IMR-90 (cell line): Measurements from ENCODE around the gene KDM2B. TPM values are rescaled to one million over a fixed set of nuclear protein-coding genes. Genes with fewer than 3 reads are reported as not detected.

ENCODE experiments used
- ATAC-seq: fragments of 200-7000 bp; cut with Tn5 transposase; 2 replicates; pipeline ENCODE4 v1.9.1; 2020; ENCODE audit warnings: low read depth, mild to moderate bottlenecking, moderate library complexity
- BruUV-seq: library from RNA; stranded (reverse); fragments of 400-500 nt; replicated peaks from 2 replicates; lab custom pipeline; 2021; lab: Mats Ljungman, UMichigan
- CTCF ChIA-PET: fragments of 300-600 bp; formaldehyde crosslinking; extraction: SDS; loops from one replicate; lab custom pipeline; 2021; ENCODE audit warnings: antibody characterized with exemption; lab: Yijun Ruan, JAX
- POLR2A ChIA-PET: fragments of 300-600 bp; sonication (Branson Sonifier 250); formaldehyde crosslinking; loops from one replicate; lab custom pipeline; 2022; ENCODE audit warnings: antibody characterized with exemption; ENCODE audit not compliant: unreplicated experiment; lab: Charles Lee
- DNase-seq: peaks from one replicate; pipeline ENCODE4 v3.0.0; 2013
- H2AFZ ChIP-seq: replicated peaks from 2 replicates; pipeline ENCODE3; 2013; ENCODE audit warnings: low read length, mild to moderate bottlenecking; ENCODE audit not compliant: poor library complexity
- H2AK5ac ChIP-seq: 2 replicates; pipeline ENCODE4 v1.6.1; 2013; ENCODE audit warnings: low read depth, low read length, inconsistent platforms
- H2AK9ac ChIP-seq: replicated peaks from 2 replicates; pipeline ENCODE3; 2013; ENCODE audit warnings: mild to moderate bottlenecking, low read depth, low read length, moderate library complexity; ENCODE audit not compliant: poor library complexity
- H2BK120ac ChIP-seq: 2 replicates; pipeline ENCODE4 v1.6.1; 2013; ENCODE audit warnings: low read depth, low read length, inconsistent platforms
- H2BK15ac ChIP-seq: 3 replicates; pipeline ENCODE4 v1.6.1; 2013; ENCODE audit warnings: low read depth, low read length, inconsistent platforms
- H2BK20ac ChIP-seq: 2 replicates; pipeline ENCODE4 v1.6.1; 2013; ENCODE audit warnings: low read depth, mild to moderate bottlenecking, inconsistent platforms, low read length, moderate library complexity
- H2BK5ac ChIP-seq: 2 replicates; pipeline ENCODE4 v1.6.1; 2013; ENCODE audit warnings: mild to moderate bottlenecking, low read depth, low read length, inconsistent platforms; ENCODE audit not compliant: poor library complexity, severe bottlenecking
- H3K14ac ChIP-seq: replicated peaks from 2 replicates; pipeline ENCODE4 v1.6.1; 2013; ENCODE audit warnings: low read depth, low read length, inconsistent platforms
- H3K18ac ChIP-seq: 2 replicates; pipeline ENCODE4 v1.6.1; 2013; ENCODE audit warnings: low read depth, low read length, control low read depth
- H3K23ac ChIP-seq: 2 replicates; pipeline ENCODE4 v1.6.1; 2013; ENCODE audit warnings: low read depth, low read length, inconsistent platforms
- H3K27ac ChIP-seq: 2 replicates; pipeline ENCODE4 v1.5.1; 2013; ENCODE audit warnings: mild to moderate bottlenecking, control low read depth, low read length; ENCODE audit not compliant: insufficient read depth
- H3K27me3 ChIP-seq: 2 replicates; pipeline ENCODE4 v1.6.1; 2013; ENCODE audit warnings: low read length; ENCODE audit not compliant: control insufficient read depth, insufficient read depth
- H3K36me3 ChIP-seq: 2 replicates; pipeline ENCODE4 v1.6.1; 2013; ENCODE audit warnings: low read length, mixed read lengths; ENCODE audit not compliant: control insufficient read depth, insufficient read depth
- H3K4ac ChIP-seq: 2 replicates; pipeline ENCODE4 v1.6.1; 2013; ENCODE audit warnings: low read depth, low read length, inconsistent platforms
- H3K4me1 ChIP-seq: 2 replicates; pipeline ENCODE4 v1.6.1; 2013; ENCODE audit warnings: low read length, mixed read lengths; ENCODE audit not compliant: control insufficient read depth, insufficient read depth
- H3K4me2 ChIP-seq: 2 replicates; pipeline ENCODE4 v1.6.1; 2013; ENCODE audit warnings: low read depth, mild to moderate bottlenecking, control low read depth, low read length, moderate library complexity
- H3K4me3 ChIP-seq: 2 replicates; pipeline ENCODE4 v1.5.1; 2013; ENCODE audit warnings: low read depth, mild to moderate bottlenecking, control low read depth, low read length, moderate library complexity; ENCODE audit not compliant: insufficient read depth
- H3K56ac ChIP-seq: 2 replicates; pipeline ENCODE4 v1.6.1; 2013; ENCODE audit warnings: low read length, inconsistent platforms; ENCODE audit not compliant: insufficient read depth; ENCODE audit errors: extremely low read depth
- H3K79me1 ChIP-seq, 2 experiments: 2 replicates each; pipeline ENCODE4 v1.6.1; 2013; ENCODE audit warnings: low read length in 2 of 2, inconsistent platforms in 1 of 2, low read depth in 1 of 2
- H3K9ac ChIP-seq: 2 replicates; pipeline ENCODE4 v1.6.1; 2013; ENCODE audit warnings: low read depth, low read length, control low read depth
- H3K9me1 ChIP-seq: 2 replicates; pipeline ENCODE4 v1.6.1; 2013; ENCODE audit warnings: low read length, inconsistent platforms; ENCODE audit not compliant: insufficient read depth
- H3K9me3 ChIP-seq: 2 replicates; pipeline ENCODE4 v1.6.1; 2013; ENCODE audit warnings: low read length; ENCODE audit not compliant: control insufficient read depth, insufficient read depth
- H4K20me1 ChIP-seq: 2 replicates; pipeline ENCODE4 v1.6.1; 2013; ENCODE audit warnings: low read length, inconsistent platforms; ENCODE audit not compliant: insufficient read depth
- H4K5ac ChIP-seq: 2 replicates; pipeline ENCODE4 v1.6.1; 2013; ENCODE audit warnings: mild to moderate bottlenecking, low read depth, low read length, control low read depth
- H4K8ac ChIP-seq, 2 experiments: 2 replicates each; pipeline ENCODE4 v1.6.1; 2013; ENCODE audit warnings: low read depth in 2 of 2, low read length in 2 of 2, control low read depth in 1 of 2, inconsistent platforms in 1 of 2
- H4K91ac ChIP-seq: 2 replicates; pipeline ENCODE4 v1.6.1; 2013; ENCODE audit warnings: low read depth, low read length, inconsistent platforms; ENCODE audit not compliant: insufficient read depth
- BHLHE40 ChIP-seq: fragments of 150-350 bp; IDR thresholded peaks from 2 replicates; pipeline ENCODE4 v1.6.1; 2016; ENCODE audit warnings: mild to moderate bottlenecking, low read depth, low read length
- CEBPB ChIP-seq: IDR thresholded peaks from 2 replicates; pipeline ENCODE4 v1.6.1; 2012; ENCODE audit warnings: low read depth, low read length, improper control_type of control experiment
- CHD1 ChIP-seq: IDR thresholded peaks from 2 replicates; pipeline ENCODE4 v1.6.1; 2012; ENCODE audit warnings: low read depth, low read length, improper control_type of control experiment
- MAFK ChIP-seq: IDR thresholded peaks from 2 replicates; pipeline ENCODE4 v1.6.1; 2012; ENCODE audit warnings: low read depth, low read length, improper control_type of control experiment
- MAZ ChIP-seq: IDR thresholded peaks from 2 replicates; pipeline ENCODE4 v1.6.1; 2012; ENCODE audit warnings: low read depth, mild to moderate bottlenecking, low read length, improper control_type of control experiment, moderate library complexity, borderline replicate concordance
- POLR2A ChIP-seq: IDR thresholded peaks from 2 replicates; pipeline ENCODE4 v1.6.1; 2012; ENCODE audit warnings: mild to moderate bottlenecking, low read depth, low read length
- RAD21 ChIP-seq: IDR thresholded peaks from 2 replicates; pipeline ENCODE4 v1.6.1; 2012; ENCODE audit warnings: low read length, improper control_type of control experiment
- RCOR1 ChIP-seq: IDR thresholded peaks from 2 replicates; pipeline ENCODE4 v1.6.1; 2012; ENCODE audit warnings: mild to moderate bottlenecking, low read length, improper control_type of control experiment; ENCODE audit not compliant: insufficient replicate concordance
- RFX5 ChIP-seq: IDR thresholded peaks from 2 replicates; pipeline ENCODE4 v1.8.0; 2012; ENCODE audit warnings: low read depth, mild to moderate bottlenecking, low read length, moderate library complexity
- SMC3 ChIP-seq: fragments of 150-350 bp; IDR thresholded peaks from 2 replicates; pipeline ENCODE4 v1.6.1; 2016; ENCODE audit warnings: low read depth, mild to moderate bottlenecking, antibody characterized with exemption, low read length, moderate library complexity
- WGBS, 2 experiments: methylation state at CpG; one replicate each; pipeline versions ENCODE4 v1.1.5 to v1.1.7; 2013; ENCODE audit warnings: missing lambda C conversion rate in 2 of 2; ENCODE audit not compliant: insufficient read length in 1 of 2; ENCODE audit errors: extremely low coverage in 2 of 2; 5-methylcytosine and 5-hydroxymethylcytosine counted together
- dilution Hi-C: fragments of 300-500 bp; cut with HindIII; formaldehyde crosslinking; loops from one replicate; pipeline ENCODE4 v1.14.3; 2018; ENCODE audit warnings: low sequenced_read_pairs; ENCODE audit not compliant: unreplicated experiment
- in situ Hi-C: fragments of 300-500 bp; cut with MboI; formaldehyde crosslinking; loops from 3 replicates; pipeline ENCODE4 v1.14.3; 2019; ENCODE audit warnings: low sequenced_read_pairs, inconsistent platforms, mixed read lengths
- intact Hi-C: fragments of 100-400 bp; cut with micrococcal nuclease; formaldehyde crosslinking; loops from 2 replicates; pipeline ENCODE4 v1.10.0; 2022
- polyA plus RNA-seq, 3 experiments: library from polyadenylated mRNA; depleted of rRNA; stranded (reverse); fragments of >200 nt; gene quantifications; 2 replicates each; pipeline ENCODE4 v1.2.3, GENCODE V29; 2012; ENCODE audit warnings: low replicate concordance in 1 of 3
- total RNA-seq: library from RNA; depleted of rRNA; stranded (reverse); fragments of >200 nt; gene quantifications from 2 replicates; pipeline ENCODE4 v1.2.3, GENCODE V29; 2012
- TF ChIP-seq, protein P1 (sequence below): conservative IDR thresholded peaks from 2 replicates; pipeline ENCODE4 v1.5.1; 2012; ENCODE audit warnings: mild to moderate bottlenecking, low read depth, low read length, improper control_type of control experiment
- TF ChIP-seq, protein P2 (sequence below): fragments of 150-350 bp; IDR thresholded peaks from 2 replicates; pipeline ENCODE4 v1.6.1; 2017; ENCODE audit warnings: mild to moderate bottlenecking, antibody characterized with exemption, low read length, low read depth
- TF ChIP-seq, protein P3 (sequence below): fragments of 150-350 bp; IDR thresholded peaks from 2 replicates; pipeline ENCODE4 v1.6.1; 2016; ENCODE audit warnings: low read depth, mild to moderate bottlenecking, low read length, moderate library complexity, borderline replicate concordance

KDM2B gene
- total and polyA plus RNA-seq, 2 of the 4 experiments (the other 2 are of a cell fraction), result 22.6 to 24.2 TPM

DNA sequence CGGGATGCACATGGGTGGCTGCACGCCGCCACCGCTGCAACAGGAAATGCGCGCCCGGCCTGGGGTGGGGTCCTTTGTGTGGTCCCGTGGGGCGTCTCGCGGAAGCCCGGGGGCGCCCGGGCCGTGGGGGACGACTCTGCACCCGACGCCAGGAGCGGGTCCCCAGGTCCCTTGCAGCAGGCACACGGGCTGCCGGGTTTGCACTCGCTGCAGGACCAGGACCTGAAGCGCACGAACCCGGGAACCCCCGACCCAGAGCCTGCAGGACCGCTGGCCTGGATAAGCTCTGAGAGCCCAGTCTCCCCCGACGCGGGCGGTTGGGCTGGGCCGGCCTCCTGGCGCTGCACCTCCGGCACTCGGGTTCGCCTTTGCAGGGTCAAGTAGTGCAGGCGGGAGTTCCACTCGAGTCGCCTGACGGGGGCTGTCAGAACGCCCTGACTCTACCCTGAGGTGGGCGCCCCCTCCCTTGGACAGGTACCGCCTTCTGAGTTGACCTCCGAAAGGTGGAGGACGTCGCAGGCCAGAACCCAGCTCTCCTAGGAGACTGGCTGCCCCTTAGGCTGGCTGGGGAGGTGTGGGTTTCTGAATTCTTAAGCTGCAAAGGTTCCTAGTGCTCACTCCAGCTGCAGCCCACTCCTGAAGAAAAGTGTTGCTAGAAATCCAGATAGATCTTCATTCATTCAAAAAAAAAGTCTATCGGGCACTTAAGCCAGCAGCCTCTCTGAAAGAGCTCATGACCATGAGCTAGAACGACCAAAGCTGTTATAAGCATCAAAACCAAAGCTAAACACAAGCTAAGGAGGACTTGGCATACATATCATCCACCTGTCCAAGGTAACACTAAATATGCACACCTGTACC, 113.0 kb downstream of the KDM2B start:
- CTCF ChIA-PET, result no interaction called here

More for the DNA sequence above, 113.0 kb downstream of the KDM2B start:
- Histone ChIP-seq H3K9ac (no peak overlapping the region; the same call in 1 of the 2 replicates), H4K91ac (no peak overlapping the region), H3K18ac (no peak overlapping the region), H3K4me3 (peak overlapping the region; percentile 57), H3K56ac (no peak overlapping the region), H3K27me3 (no peaks in the 10 kb centered on the region), H3K27ac (no peak overlapping the region), H3K14ac (no peak overlapping the region), H2BK120ac (no peak overlapping the region), H4K5ac (no peak overlapping the region), H3K23ac (no peak overlapping the region), H3K4me1 (peaks cover 12% of the 10 kb centered on the region), H2BK15ac (no peak overlapping the region), H3K4ac (peak overlapping the region; percentile 26), H2BK5ac (no peak overlapping the region), H3K79me1 (peaks cover 15 to 46% of the 10 kb centered on the region in 2 experiments), H4K8ac (peak overlapping the region in 1 of 2 experiments; percentile 60; a peak in 2 of 4 replicates), H3K9me1 (peaks cover 5% of the 10 kb centered on the region; the same call in 1 of the 2 replicates), H2BK20ac (no peak overlapping the region), H4K20me1 (peaks cover 30% of the 10 kb centered on the region), H3K9me3 (no peaks in the 10 kb centered on the region), H2AK5ac (no peak overlapping the region), H2AK9ac (peak overlapping the region; percentile 95), H2AFZ (peak overlapping the region; percentile 94), H3K36me3 (no peaks in the 10 kb centered on the region), H3K4me2 (peak overlapping the region; percentile 59)
- dilution Hi-C loops (no loop called here), in situ Hi-C loops (no loop called here), intact Hi-C loops (no loop called here)
- ATAC-seq, result peak; percentile 6
- WGBS, 2 experiments, result 11% methylated on average over 11 of the region's 48 CpGs; no CpG with 5 or more reads in 1 of the 2 experiments
- POLR2A ChIA-PET, result no interaction called here
- no TSS peak for BruUV-seq
- no peak for DNase-seq
- no peak for TF ChIP-seq RAD21
- TF ChIP-seq CEBPB, result no peak
- no peak for TF ChIP-seq MAZ
- no peak for TF ChIP-seq MAFK
- no peak for TF ChIP-seq RFX5
- TF ChIP-seq SMC3, result no peak
- no peak for TF ChIP-seq BHLHE40
- TF ChIP-seq, protein P1, sequence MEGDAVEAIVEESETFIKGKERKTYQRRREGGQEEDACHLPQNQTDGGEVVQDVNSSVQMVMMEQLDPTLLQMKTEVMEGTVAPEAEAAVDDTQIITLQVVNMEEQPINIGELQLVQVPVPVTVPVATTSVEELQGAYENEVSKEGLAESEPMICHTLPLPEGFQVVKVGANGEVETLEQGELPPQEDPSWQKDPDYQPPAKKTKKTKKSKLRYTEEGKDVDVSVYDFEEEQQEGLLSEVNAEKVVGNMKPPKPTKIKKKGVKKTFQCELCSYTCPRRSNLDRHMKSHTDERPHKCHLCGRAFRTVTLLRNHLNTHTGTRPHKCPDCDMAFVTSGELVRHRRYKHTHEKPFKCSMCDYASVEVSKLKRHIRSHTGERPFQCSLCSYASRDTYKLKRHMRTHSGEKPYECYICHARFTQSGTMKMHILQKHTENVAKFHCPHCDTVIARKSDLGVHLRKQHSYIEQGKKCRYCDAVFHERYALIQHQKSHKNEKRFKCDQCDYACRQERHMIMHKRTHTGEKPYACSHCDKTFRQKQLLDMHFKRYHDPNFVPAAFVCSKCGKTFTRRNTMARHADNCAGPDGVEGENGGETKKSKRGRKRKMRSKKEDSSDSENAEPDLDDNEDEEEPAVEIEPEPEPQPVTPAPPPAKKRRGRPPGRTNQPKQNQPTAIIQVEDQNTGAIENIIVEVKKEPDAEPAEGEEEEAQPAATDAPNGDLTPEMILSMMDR, result no peak
- TF ChIP-seq, protein P2, sequence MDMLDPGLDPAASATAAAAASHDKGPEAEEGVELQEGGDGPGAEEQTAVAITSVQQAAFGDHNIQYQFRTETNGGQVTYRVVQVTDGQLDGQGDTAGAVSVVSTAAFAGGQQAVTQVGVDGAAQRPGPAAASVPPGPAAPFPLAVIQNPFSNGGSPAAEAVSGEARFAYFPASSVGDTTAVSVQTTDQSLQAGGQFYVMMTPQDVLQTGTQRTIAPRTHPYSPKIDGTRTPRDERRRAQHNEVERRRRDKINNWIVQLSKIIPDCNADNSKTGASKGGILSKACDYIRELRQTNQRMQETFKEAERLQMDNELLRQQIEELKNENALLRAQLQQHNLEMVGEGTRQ, result no peak
- no peak for TF ChIP-seq RCOR1
- no peak for TF ChIP-seq POLR2A
- TF ChIP-seq, protein P3, sequence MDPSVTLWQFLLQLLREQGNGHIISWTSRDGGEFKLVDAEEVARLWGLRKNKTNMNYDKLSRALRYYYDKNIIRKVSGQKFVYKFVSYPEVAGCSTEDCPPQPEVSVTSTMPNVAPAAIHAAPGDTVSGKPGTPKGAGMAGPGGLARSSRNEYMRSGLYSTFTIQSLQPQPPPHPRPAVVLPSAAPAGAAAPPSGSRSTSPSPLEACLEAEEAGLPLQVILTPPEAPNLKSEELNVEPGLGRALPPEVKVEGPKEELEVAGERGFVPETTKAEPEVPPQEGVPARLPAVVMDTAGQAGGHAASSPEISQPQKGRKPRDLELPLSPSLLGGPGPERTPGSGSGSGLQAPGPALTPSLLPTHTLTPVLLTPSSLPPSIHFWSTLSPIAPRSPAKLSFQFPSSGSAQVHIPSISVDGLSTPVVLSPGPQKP, result no peak
- TF ChIP-seq CHD1, result no peak
